Stimulated activated CD4-positive, alpha-beta T cell treated with anti-CD3 and anti-CD28 coated beads, Interleukin-15, amount 100 ng/mL, for 1 hour (primary cell): ENCODE data around the gene RGR.

Experiments used
- DNase-seq, 2 donors: peaks; one replicate each; pipeline ENCODE4 v3.0.0-alpha.2; 2020; ENCODE audit warnings: low read depth in 1 of 2, low spot score in 1 of 2

The RGR gene

DNA sequence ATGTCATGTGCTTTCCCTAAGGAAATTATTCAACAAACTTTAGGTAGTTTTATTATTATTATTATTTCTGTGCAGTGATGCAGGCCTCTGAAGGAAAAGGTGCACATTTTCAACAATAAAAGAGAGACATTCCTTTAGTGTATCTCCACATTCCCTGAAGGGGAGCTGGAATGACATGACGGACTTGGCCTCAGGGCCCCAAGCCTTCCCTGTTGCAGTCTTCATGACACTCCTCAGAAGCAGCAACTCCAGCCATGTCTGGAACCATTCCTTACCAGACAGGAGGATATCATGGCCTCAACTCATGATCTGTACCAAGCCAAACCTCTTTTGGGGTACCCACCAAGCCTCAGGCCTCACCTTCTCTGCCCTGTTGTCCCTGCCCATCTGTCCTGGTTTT, 48.3 kb downstream of the RGR start:
- DNase-seq = no peak

- DNase-seq = no peak
These were observed 48.7 kb downstream of the RGR start for GRCh38 chr10:84293574-84294016.

DNA sequence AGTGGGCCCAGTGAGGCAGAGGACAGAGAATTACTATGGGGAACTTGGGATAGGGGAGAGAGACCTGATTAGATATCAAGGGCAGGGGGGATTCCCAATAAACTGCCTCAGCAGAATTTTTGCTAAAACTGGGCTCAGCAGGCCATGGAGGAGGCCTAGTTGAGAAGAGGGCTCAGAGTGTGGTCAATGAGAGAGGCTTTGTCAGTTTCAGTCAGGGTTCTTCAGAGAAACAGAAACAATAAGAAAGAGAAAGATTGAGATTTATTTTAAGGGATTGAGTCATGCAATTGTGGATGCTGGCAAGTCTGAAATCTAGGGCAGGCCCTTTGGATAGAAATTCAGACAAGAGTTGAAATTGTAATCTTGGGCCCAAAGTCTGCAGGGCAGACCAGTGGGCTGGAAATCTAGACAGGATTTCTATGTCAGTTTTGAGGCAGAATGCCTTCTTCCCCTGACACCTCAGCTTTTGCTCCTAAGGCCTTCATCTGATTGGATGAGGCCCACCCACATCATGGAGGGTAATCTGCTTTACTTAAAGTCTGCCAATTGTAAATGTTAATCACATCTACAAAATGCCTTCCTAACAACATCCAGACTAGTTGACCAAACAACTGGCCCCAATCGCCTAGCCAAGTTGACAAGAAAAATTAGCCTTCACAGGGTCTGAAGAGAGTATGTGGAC, 50.1 kb downstream of the RGR start:
- no peak for DNase-seq

DNA sequence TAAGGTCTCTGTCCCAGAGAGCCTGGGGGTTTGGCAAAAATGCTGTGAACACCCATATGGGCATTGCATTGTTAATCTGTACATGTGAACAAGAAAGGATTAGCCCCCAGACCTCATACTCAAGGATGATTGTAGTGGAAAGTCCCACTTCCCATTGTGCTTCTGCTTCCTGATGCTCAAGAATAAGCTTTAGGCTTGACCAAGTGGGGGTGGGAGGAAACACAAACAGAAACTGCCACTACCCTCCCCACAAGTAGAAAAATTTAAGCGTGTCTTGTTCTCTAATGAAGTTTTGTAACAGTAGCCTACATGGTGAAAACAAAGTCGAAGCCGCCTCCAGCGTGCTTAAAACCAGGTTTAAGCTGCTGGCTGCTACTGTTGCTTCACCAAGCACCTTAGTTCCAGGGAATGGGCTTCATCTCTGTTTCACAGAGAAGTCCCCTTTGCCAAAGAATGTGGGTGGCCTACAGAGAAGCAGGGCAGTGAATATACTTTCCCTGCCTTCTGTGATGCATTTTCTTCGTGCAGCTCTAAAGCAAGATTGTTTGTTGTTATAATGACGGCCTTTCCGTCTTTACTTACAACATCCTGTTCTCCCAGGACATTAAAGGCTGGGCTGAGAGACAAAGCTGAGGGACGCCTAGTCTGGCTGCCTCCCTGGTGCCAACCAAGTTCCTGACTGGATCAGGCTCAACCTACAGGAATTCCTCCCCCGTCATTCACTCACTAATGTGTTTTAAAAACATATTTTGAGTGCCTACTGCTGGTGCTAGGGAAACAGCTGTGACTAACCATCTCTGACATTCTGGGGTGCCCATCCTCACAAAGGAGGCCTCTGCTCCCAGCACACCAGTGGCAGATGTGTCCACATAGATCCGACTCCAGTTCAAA, 51.5 kb downstream of the RGR start:
- DNase-seq = no peak

DNA sequence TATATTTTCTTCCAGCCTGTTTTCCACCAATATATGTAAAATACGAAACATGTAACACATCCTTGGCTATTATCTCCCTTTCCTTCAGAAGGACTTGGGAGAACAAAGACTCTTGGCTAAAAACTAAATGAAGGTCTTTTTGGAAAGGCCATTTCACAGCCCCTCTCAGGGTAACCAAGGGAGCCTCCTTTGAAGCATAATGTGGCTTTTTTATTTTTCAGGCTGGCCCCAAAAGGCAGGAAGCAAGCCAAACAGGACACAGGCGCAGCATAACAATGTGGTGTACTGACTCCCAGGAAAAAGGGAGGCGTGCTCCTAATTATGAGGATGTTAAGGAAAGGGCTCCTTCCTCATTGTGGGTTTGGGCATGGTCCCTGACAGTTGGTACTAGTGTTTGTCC, 53.2 kb downstream of the RGR start:
- no peak for DNase-seq

GRCh38 chr10:84302223-84302622, 57.4 kb downstream of the RGR start:
- no peak for DNase-seq

DNA sequence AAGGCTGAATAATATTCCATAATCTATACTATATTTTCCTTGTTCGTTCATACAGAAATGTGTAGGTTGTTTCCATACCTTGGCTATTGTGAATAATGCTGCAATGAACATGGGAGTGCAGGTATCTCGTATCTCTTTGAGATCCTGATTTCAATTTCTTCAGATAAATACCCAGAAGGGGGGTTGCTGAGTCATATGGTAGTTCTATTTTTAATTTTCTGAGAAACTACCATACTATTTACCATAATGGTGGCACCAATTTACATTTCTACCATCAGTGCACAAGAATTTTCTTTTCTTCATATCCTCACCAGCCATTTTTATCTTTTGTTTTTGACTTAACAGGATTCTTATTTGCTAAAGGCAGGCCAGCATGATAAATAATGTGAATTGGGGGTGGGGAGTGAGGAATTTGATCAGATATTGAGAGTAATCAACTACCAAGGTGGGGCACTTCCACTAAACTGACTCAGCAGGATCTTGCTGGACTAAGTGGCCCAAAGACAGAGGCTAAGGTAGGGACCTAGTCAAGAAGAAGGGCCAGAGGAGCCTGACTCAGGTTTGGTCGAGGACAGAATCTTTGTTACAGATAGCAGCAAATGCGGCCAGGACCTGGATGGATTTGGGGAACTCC, 62.0 kb downstream of the RGR start:
- no peak for DNase-seq

DNA sequence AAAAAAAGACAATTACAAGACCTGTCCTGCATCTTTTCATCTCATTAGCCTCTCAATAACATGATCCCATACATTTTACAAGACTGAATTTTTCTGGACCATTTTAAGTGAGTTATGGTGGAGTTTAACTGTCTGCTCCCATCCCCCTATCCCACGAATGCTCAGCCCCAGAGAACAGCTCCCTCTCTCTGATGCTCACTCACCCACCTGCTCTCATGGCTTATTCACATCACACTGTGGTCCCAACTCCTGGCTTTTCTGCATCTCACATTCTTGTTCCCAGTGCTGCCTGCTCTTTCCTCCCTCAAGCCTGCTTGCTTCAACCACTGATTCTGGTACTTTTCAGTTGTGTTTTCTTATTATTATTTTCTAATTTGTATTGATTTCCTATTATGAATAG, 63.2 kb downstream of the RGR start:
- DNase-seq = no peak

GRCh38 chr10:84308481-84309304, 63.8 kb downstream of the RGR start:
- no peak for DNase-seq
